HEK293T (cell line): ENCODE measurements around the gene ITPK1.
A peak's percentile ranks its signal among the peaks of the same experiment; 100 is the strongest.

Experiments
- CTCF ChIA-PET: fragments of 350-600 bp; formaldehyde crosslinking; extraction: SDS; loops from one replicate; lab custom pipeline; 2021; ENCODE audit warnings: antibody characterized with exemption, inconsistent platforms; lab: Yijun Ruan, JAX
- POLR2A ChIA-PET: fragments of 350-600 bp; formaldehyde crosslinking; extraction: SDS; loops from one replicate; lab custom pipeline; 2020; ENCODE audit warnings: antibody characterized with exemption, inconsistent platforms; lab: Yijun Ruan, JAX
- DNase-seq: peaks from one replicate; pipeline ENCODE4 v3.0.0; 2012; ENCODE audit warnings: mixed read lengths; ENCODE audit errors: extremely low spot score
- ARNT ChIP-seq: fragments of 450-650 bp; IDR thresholded peaks from 2 replicates; pipeline ENCODE4 v1.6.1; 2017; ENCODE audit warnings: mild to moderate bottlenecking
- BHLHE40 ChIP-seq: fragments of 450-650 bp; IDR thresholded peaks from 2 replicates; pipeline ENCODE4 v1.6.1; 2016; ENCODE audit warnings: mild to moderate bottlenecking, moderate library complexity, borderline replicate concordance
- CTBP1 ChIP-seq: fragments of 450-650 bp; IDR thresholded peaks from 2 replicates; pipeline ENCODE4 v1.6.1; 2016; ENCODE audit warnings: borderline replicate concordance
- ELF4 ChIP-seq: fragments of 450-650 bp; IDR thresholded peaks from 2 replicates; pipeline ENCODE4 v1.6.1; 2017; ENCODE audit warnings: antibody characterized with exemption
- FOXA1 ChIP-seq: fragments of 450-650 bp; IDR thresholded peaks from 2 replicates; pipeline ENCODE4 v1.6.1; 2016; ENCODE audit warnings: mild to moderate bottlenecking
- FOXK2 ChIP-seq: fragments of 450-650 bp; IDR thresholded peaks from 2 replicates; pipeline ENCODE4 v1.6.1; 2016; ENCODE audit warnings: mild to moderate bottlenecking
- FOXM1 ChIP-seq: fragments of 450-650 bp; IDR thresholded peaks from 2 replicates; pipeline ENCODE4 v1.6.1; 2017; ENCODE audit warnings: mild to moderate bottlenecking, borderline replicate concordance
- HDGF ChIP-seq: fragments of 450-650 bp; IDR thresholded peaks from 2 replicates; pipeline ENCODE4 v1.6.1; 2017; ENCODE audit warnings: antibody characterized with exemption, borderline replicate concordance
- L3MBTL2 ChIP-seq: fragments of 450-650 bp; conservative IDR thresholded peaks from 2 replicates; pipeline ENCODE4 v1.6.1; 2016; ENCODE audit warnings: mild to moderate bottlenecking
- LEF1 ChIP-seq: fragments of 450-650 bp; IDR thresholded peaks from 2 replicates; pipeline ENCODE4 v1.6.1; 2017; ENCODE audit warnings: mild to moderate bottlenecking, borderline replicate concordance
- NFRKB ChIP-seq: fragments of 450-650 bp; IDR thresholded peaks from 2 replicates; pipeline ENCODE4 v1.6.1; 2016; ENCODE audit warnings: mild to moderate bottlenecking, moderate library complexity
- SP1 ChIP-seq: fragments of 450-650 bp; IDR thresholded peaks from 2 replicates; pipeline ENCODE4 v1.6.1; 2017
- SUZ12 ChIP-seq: fragments of 450-650 bp; IDR thresholded peaks from 2 replicates; pipeline ENCODE4 v1.6.1; 2016; ENCODE audit warnings: mild to moderate bottlenecking
- TARDBP ChIP-seq: fragments of 450-650 bp; IDR thresholded peaks from 2 replicates; pipeline ENCODE4 v1.6.1; 2016
- ZNF384 ChIP-seq: fragments of 450-650 bp; IDR thresholded peaks from 2 replicates; pipeline ENCODE4 v1.6.1; 2016
- TF ChIP-seq, protein P1 (sequence below): fragments of 450-650 bp; IDR thresholded peaks from 2 replicates; pipeline ENCODE4 v1.6.1; 2016

ITPK1 gene

DNA sequence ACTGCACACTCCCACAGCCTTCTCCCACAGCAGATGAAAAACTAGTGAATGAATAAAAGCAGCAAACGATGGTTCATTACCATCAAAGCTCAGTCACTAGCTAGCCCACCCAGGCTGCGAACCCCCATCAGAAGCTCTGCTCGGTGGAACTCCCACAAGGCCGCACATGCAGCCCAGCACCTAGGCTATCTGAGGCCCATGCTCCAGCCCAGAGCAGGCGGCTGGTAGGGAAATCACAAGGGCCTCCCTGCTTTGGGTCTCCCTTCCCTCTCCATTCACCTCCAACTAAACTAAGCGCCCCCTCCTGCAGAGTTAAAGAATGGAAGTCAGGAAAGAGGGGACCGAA, 69.0 kb downstream of the ITPK1 start:
- POLR2A ChIA-PET = no interaction called here

DNA sequence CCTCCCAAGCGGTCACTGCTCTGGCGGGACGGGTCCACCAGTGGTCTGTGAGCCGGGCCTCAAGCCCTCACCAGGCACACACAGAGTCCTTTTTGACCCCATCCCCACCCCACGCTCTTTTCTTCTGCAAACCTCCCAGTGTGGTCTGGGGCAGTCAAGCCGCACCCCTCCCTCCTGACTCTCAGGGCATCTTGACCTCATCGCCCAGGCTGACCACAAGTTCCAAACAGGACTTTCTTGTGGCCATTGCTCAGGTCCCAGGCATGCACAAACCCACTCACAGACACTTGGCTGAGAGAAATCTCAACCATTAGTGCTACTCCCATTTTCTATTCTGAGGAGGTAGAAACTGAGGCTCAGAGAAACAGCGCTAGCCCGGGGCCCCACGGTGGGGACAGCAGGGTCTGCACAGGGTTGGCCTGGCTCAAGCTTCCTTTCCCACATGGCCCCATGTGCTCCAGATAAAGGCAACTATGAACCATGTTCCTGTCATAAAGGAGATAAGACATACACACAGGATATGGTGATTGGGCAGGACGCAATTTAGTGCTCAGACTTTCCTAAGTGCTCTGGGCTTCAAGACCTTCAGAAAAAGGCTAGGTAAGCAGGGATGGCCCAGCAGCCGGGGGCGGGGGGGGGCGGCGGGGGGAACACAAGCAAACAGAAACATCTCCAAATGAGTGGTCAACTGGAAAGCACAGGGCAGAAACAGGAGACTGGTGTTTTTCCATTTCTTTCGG, 69.6 kb downstream of the ITPK1 start:
- no peak for DNase-seq
- ChIA-PET POLR2A (no interaction called here), CTCF (no interaction called here)
- TF ChIP-seq L3MBTL2 = no peak
- TF ChIP-seq LEF1 = no peak
- no peak for TF ChIP-seq ZNF384
- TF ChIP-seq TARDBP = no peak
- no peak for TF ChIP-seq SUZ12
- TF ChIP-seq ELF4 = no peak
- no peak for TF ChIP-seq FOXA1

More for the DNA sequence above, 69.0 kb downstream of the ITPK1 start:
- CTCF ChIA-PET = interaction anchor here (2.4 kb wide), 1 partner anchor 67 kb away, joined by 7 read pairs; no protein-coding TSS in a partner anchor
- TF ChIP-seq FOXA1 = no peak
- no peak for TF ChIP-seq FOXM1
- TF ChIP-seq SUZ12 = no peak
- no peak for TF ChIP-seq ELF4
- TF ChIP-seq ARNT = no peak
- no peak for DNase-seq

DNA sequence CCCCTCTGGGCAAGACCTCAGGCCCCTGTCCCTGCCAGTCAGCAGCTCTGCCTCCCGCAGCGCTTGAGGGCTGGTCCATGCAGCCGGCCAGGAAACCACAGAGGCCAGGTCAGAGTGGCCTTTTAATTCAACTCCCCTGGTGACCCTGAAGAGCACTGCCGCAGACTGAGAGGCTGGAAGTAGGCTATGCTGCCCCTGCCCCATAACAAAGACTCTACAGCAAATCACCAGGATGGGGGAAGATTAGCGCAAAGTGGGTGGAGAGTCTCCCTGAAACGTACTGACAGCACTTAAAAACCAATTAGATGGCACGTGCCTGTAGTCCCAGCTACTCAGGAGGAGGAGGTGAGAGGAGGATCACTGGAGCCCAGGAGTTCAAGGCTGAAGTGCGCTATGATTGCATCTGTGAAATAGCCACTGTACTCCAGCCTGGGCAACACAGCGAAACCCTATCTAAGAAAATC, 70.5 kb downstream of the ITPK1 start:
- POLR2A ChIA-PET = no interaction called here
- no peak for TF ChIP-seq HDGF
- TF ChIP-seq SUZ12 = no peak
- TF ChIP-seq CTBP1 = no peak
- no peak for TF ChIP-seq NFRKB
- no peak for TF ChIP-seq FOXM1
- TF ChIP-seq, protein P1, sequence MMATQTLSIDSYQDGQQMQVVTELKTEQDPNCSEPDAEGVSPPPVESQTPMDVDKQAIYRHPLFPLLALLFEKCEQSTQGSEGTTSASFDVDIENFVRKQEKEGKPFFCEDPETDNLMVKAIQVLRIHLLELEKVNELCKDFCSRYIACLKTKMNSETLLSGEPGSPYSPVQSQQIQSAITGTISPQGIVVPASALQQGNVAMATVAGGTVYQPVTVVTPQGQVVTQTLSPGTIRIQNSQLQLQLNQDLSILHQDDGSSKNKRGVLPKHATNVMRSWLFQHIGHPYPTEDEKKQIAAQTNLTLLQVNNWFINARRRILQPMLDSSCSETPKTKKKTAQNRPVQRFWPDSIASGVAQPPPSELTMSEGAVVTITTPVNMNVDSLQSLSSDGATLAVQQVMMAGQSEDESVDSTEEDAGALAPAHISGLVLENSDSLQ = no peak
- TF ChIP-seq TARDBP = no peak
- TF ChIP-seq FOXK2 = no peak
- no peak for TF ChIP-seq ELF4
- CTCF ChIA-PET = no interaction called here
- DNase-seq = no peak

DNA sequence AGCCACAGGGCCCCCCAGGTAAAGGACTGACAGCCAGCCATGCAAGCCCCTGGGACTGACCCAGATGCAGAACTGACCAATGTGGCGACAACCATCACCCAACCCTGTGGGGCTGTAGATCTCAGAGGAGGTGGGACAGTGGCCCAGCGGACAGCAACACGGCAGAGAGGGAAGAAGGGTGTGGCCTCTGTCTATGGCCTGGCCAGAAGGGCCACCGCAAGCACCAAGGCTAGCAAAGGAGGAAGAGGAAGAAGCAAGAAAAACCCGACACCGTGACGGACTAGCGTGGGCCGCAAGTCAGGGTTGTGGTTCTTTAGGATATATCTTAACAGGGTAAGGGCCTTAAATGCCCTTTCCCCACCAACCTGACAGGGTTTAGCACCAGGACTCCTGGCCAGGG, 71.2 kb downstream of the ITPK1 start:
- ChIA-PET CTCF (no interaction called here), POLR2A (no interaction called here)
- DNase-seq = no peak
- no peak for TF ChIP-seq SP1
- TF ChIP-seq FOXM1 = no peak
- TF ChIP-seq CTBP1 = no peak
- TF ChIP-seq HDGF = no peak
- TF ChIP-seq, protein P1 = no peak
- no peak for TF ChIP-seq L3MBTL2
- TF ChIP-seq ELF4 = no peak
- TF ChIP-seq BHLHE40 = no peak
- no peak for TF ChIP-seq SUZ12
- TF ChIP-seq TARDBP = no peak
- no peak for TF ChIP-seq ZNF384
- TF ChIP-seq LEF1 = no peak
- TF ChIP-seq NFRKB = no peak
- TF ChIP-seq FOXK2 = no peak
- no peak for TF ChIP-seq ARNT

DNA sequence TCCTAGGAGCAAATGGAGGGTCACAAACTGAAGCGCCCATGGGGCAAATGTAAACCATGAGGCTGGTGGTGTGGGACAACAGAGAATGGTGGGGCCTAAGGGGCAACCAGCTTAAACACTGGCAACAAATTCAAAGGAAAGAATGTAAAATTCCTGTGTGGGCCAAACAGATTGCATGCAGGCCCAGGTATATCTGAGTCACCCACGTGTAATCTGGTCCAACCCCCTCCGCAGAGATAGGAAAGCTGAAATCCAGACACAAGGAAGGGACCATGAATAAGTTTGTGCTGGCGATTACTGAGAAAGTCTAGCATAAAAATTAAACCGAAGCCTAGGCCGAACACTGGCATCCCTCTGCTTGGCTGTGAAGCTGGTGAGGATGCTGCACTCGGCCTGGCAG, 71.6 kb downstream of the ITPK1 start:
- ChIA-PET POLR2A (no interaction called here), CTCF (no interaction called here)
- TF ChIP-seq ELF4 (no peak), L3MBTL2 (no peak), SP1 (no peak), ARNT (no peak), ZNF384 (no peak), NFRKB (no peak), SUZ12 (no peak), BHLHE40 (no peak), CTBP1 (no peak), LEF1 (no peak), FOXM1 (no peak), HDGF (no peak), FOXK2 (no peak)
- TF ChIP-seq, protein P1 = no peak
- DNase-seq = no peak

DNA sequence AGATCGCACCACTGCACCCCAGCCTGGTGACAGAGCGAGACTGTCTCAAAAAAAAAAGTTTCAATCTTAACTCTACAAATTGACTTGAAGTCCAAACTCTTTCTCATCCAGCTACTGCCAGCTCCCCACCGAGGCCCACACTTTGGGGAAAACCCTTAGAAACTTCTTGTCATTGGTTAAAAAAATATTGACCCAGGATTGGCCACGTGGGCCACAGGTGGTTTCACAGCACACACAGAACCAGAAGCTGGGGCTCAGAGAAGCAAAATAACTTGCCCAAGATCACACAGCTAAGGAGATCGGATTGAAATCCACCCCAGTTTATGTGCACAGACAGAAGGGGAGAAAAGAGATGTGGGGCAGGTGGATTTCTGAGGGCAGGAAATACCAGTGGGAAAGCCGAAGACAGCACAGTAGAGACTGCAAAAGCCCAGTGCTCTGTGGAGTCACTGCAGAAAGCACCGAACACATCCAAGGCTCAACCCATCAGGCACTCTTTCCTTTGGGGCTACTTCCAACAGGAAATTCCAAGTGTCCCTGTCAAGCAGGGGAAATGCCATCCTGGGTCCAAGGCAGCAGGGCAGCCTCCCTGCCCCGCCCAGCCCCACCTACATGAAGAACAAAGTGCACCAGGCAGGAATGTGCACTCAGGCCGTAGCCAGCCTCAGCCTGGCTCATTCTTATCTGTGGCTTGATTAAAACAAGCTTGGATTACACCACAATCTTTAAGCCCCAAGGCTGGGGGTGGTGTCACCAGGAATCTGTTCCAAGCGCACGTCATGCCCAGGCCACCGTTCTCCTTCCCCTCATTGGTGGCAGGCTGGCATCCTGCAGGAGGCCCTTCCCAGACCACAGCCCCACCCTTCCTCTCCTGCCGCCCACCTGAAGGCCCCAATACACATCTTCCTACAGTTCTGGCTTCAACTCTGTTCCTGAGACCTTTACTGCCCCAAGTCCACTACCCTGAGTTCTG, 72.5 kb downstream of the ITPK1 start:
- CTCF ChIA-PET = interaction anchor here (0.9 kb wide), 1 partner anchor 9 kb away, joined by 8 read pairs; no protein-coding TSS in a partner anchor
- POLR2A ChIA-PET = no interaction called here
- no peak for TF ChIP-seq LEF1
- TF ChIP-seq FOXM1 = no peak
- no peak for TF ChIP-seq FOXK2
- no peak for TF ChIP-seq TARDBP
- TF ChIP-seq HDGF = no peak
- no peak for TF ChIP-seq NFRKB
- no peak for TF ChIP-seq FOXA1
- TF ChIP-seq SUZ12 = no peak
- TF ChIP-seq ARNT = no peak
- no peak for TF ChIP-seq BHLHE40
- TF ChIP-seq SP1 = no peak
- peak; percentile 42 for DNase-seq
